Body of pancreas (tissue), 4 donors: ENCODE measurements around the gene SUPT3H. TPM values are rescaled to one million over a fixed set of nuclear protein-coding genes. Genes with fewer than 3 reads are reported as not detected.

Experiments used
- ATAC-seq: fragments of 150-250 bp; one replicate; pipeline ENCODE4 v1.9.1; 2016
- DNase-seq, 4 donors: peaks; one replicate each; pipeline ENCODE4 v3.0.0-alpha.2; 2019
- H3K27ac ChIP-seq, 4 donors: fragments of 200-600 bp; sonication (generic); 1 replicate in 3 of 4; 2 replicates in 1 of 4; pipeline versions ENCODE4 v1.5.1 to v1.6.1; 2016 to 2019; ENCODE audit warnings: mild to moderate bottlenecking in 1 of 4, mixed read lengths in 1 of 4, moderate library complexity in 1 of 4
- H3K27me3 ChIP-seq, 2 donors: fragments of 200-600 bp; sonication (generic); one replicate each; pipeline ENCODE4 v1.6.0; 2016; ENCODE audit warnings: mild to moderate bottlenecking in 1 of 2
- H3K36me3 ChIP-seq, 2 donors: fragments of 200-600 bp; sonication (generic); replicated peaks in 1 of 2; 2 replicates each; pipeline ENCODE4 v1.5.1; 2016; ENCODE audit warnings: low read depth in 2 of 2; ENCODE audit not compliant: insufficient read depth in 1 of 2
- H3K4me1 ChIP-seq: fragments of 200-600 bp; sonication (generic); one replicate; pipeline ENCODE4 v1.6.0; 2016
- H3K4me3 ChIP-seq, 2 donors: fragments of 200-600 bp; sonication (generic); 1 replicate in 1 of 2; 2 replicates in 1 of 2; pipeline ENCODE4 v1.5.1; 2016 to 2019
- H3K9me3 ChIP-seq, 3 donors: fragments of 200-600 bp; sonication (generic); 1 replicate in 2 of 3; 2 replicates in 1 of 3; pipeline ENCODE4 v1.5.1; 2016
- POLR2A ChIP-seq, 3 donors: fragments of 450-650 bp; IDR thresholded peaks; one replicate each; pipeline ENCODE4 v1.6.1; 2016; ENCODE audit warnings: antibody characterized with exemption in 3 of 3, mild to moderate bottlenecking in 2 of 3
- WGBS, 2 donors: methylation state at CpG; one replicate each; pipeline ENCODE4 v1.1.5; 2017; 5-methylcytosine and 5-hydroxymethylcytosine counted together
- intact Hi-C: fragments of 100-400 bp; cut with DNase I; formaldehyde crosslinking; loops from one replicate; pipeline ENCODE4 v1.15.1; 2023
- total RNA-seq, 2 donors: library from RNA; depleted of rRNA; stranded (reverse); fragments of >200 nt; gene quantifications; one replicate each; pipeline ENCODE4 v1.1.0, GENCODE V29; 2016
- TF ChIP-seq, protein P1 (sequence below), 7 experiments: fragments of 450-650 bp in 4 of 7; fragments of 200-600 bp in 3 of 7; sonication (generic) in 3 of 7; IDR thresholded peaks; one replicate each; pipeline ENCODE4 v1.5.1; 2016 to 2019; ENCODE audit warnings: antibody characterized with exemption in 7 of 7

Gene SUPT3H
- total RNA-seq, 2 donors from 2014 or later = 4.9 to 6.7 TPM

DNA sequence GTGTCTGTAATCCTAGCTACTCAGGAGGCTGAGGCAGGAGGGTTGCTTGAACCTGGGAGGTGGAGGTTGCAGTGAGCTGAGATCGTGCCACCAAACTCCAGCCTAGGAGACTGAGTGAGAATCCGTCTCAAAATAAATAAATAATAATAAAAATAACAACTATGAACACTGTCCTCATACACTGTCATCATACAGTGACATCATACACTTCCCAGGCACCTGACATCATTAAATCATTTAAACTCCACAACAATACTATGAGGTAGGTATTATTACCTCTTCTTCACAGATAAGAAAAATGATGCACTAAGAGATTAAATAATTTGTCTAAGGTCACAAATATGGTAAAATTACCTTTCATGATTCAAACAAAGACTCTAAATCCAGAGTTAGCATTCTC is 250.5 kb downstream of the SUPT3H start:
- H3K4me3 ChIP-seq = no peak overlapping the region
- DNase-seq = no peak
- H3K27ac ChIP-seq = no peak overlapping the region
- 87 to 96% methylated on average over 2 of the region's 2 CpGs for WGBS, 2 donors
- intact Hi-C loops = no loop called here
- no peak for ATAC-seq
- H3K4me1 ChIP-seq = no peaks in the 10 kb centered on the region
- H3K9me3 ChIP-seq = no peaks in the 10 kb centered on the region
- no peaks in the 10 kb centered on the region for H3K27me3 ChIP-seq
- H3K36me3 ChIP-seq = no peaks in the 10 kb centered on the region
- no peak for TF ChIP-seq POLR2A (IDR thresholded peaks at IDR 0.05)
- TF ChIP-seq, protein P1, sequence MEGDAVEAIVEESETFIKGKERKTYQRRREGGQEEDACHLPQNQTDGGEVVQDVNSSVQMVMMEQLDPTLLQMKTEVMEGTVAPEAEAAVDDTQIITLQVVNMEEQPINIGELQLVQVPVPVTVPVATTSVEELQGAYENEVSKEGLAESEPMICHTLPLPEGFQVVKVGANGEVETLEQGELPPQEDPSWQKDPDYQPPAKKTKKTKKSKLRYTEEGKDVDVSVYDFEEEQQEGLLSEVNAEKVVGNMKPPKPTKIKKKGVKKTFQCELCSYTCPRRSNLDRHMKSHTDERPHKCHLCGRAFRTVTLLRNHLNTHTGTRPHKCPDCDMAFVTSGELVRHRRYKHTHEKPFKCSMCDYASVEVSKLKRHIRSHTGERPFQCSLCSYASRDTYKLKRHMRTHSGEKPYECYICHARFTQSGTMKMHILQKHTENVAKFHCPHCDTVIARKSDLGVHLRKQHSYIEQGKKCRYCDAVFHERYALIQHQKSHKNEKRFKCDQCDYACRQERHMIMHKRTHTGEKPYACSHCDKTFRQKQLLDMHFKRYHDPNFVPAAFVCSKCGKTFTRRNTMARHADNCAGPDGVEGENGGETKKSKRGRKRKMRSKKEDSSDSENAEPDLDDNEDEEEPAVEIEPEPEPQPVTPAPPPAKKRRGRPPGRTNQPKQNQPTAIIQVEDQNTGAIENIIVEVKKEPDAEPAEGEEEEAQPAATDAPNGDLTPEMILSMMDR (IDR thresholded peaks at IDR 0.05) = no peak

- no peaks in the 10 kb centered on the region for H3K27me3 ChIP-seq
Measured at GRCh38 chr6:45126033-45126432, 251.7 kb downstream of the SUPT3H start.

DNA sequence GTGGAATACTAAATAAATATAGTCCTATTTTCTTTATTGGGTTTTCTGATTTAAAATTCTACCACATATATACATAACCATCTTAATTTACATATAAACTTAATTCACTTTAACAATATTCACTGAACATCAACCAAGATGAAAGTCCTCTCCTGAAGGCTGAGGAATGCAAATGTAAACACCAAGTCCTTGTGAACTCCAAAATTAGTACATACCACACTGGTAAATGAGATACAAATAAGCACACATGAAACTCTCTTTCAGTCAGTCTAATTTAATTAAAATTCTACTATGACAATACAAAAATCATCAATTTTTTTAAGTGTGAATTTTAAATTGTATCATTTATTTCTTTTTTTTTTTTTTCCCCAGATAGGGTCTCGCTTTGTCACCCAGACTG is 254.7 kb downstream of the SUPT3H start:
- H3K4me1 ChIP-seq = no peaks in the 10 kb centered on the region
- WGBS, 2 donors = 88 to 100% methylated on average over 1 of the region's 1 CpG
- no peak for DNase-seq
- no peaks in the 10 kb centered on the region for H3K36me3 ChIP-seq
- no peak overlapping the region for H3K4me3 ChIP-seq
- no peak overlapping the region for H3K27ac ChIP-seq
- H3K9me3 ChIP-seq = no peaks in the 10 kb centered on the region
- intact Hi-C loops = no loop called here
- H3K27me3 ChIP-seq = no peaks in the 10 kb centered on the region
- no peak for ATAC-seq
- TF ChIP-seq POLR2A (IDR thresholded peaks at IDR 0.05) = no peak
- TF ChIP-seq, protein P1 (IDR thresholded peaks at IDR 0.05) = no peak

More at GRCh38 chr6:45126033-45126432, 251.7 kb downstream of the SUPT3H start:
- intact Hi-C loops = no loop called here
- DNase-seq (no peak), ATAC-seq (no peak)
- Histone ChIP-seq H3K4me3 (no peak overlapping the region), H3K27ac (no peak overlapping the region), H3K4me1 (no peaks in the 10 kb centered on the region), H3K36me3 (no peaks in the 10 kb centered on the region), H3K9me3 (no peaks in the 10 kb centered on the region)
- TF ChIP-seq, protein P1 (IDR thresholded peaks at IDR 0.05) = no peak
- TF ChIP-seq POLR2A (IDR thresholded peaks at IDR 0.05) = no peak

- WGBS, 2 donors = 38 to 70% methylated on average over 1 of the region's 1 CpG
- intact Hi-C loops = no loop called here
- Histone ChIP-seq H3K9me3 (no peaks in the 10 kb centered on the region), H3K4me1 (no peaks in the 10 kb centered on the region), H3K4me3 (no peak overlapping the region), H3K27me3 (no peaks in the 10 kb centered on the region), H3K27ac (no peak overlapping the region), H3K36me3 (no peaks in the 10 kb centered on the region)
- ATAC-seq (no peak), DNase-seq (no peak)
- TF ChIP-seq, protein P1 (IDR thresholded peaks at IDR 0.05) = no peak
- no peak for TF ChIP-seq POLR2A (IDR thresholded peaks at IDR 0.05)
Measured at GRCh38 chr6:45118754-45119153, 259.0 kb downstream of the SUPT3H start.

DNA sequence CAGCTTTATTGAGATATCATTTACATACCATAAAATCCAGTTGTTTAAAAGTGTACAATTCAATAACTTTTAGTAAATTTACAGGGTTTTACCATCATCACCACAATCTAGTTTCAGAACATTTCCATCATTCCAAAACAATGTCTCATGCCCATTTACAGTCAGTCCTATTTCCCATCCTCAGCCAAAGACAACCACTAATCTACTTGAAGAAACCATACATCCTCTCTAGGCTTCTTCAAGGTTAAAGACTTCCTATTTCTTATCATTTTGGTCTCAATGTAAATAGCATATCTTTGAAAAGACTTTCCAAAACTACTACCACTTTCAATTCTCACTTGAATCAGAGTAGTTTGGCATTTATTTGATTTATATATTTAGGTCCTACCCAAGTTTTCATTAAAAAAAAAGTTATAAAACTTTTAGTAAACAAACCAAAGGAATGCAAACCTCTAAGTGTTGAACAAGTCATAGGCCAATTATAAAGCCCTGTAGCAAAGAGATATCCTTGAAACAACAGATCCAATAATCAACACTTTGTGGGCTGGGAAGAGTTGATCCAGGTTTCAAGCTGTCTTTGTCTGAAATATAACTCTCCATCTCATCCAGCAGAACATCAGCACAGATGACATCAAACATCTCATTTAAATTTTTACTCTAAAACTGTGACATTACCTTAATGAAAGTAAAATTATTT is 260.9 kb downstream of the SUPT3H start:
- no peaks in the 10 kb centered on the region for H3K27me3 ChIP-seq
- no peaks in the 10 kb centered on the region for H3K9me3 ChIP-seq
- no peak overlapping the region for H3K4me3 ChIP-seq
- H3K4me1 ChIP-seq = no peaks in the 10 kb centered on the region
- H3K27ac ChIP-seq = no peak overlapping the region
- no peak for DNase-seq
- intact Hi-C loops = no loop called here
- no peak for ATAC-seq
- TF ChIP-seq, protein P1 (IDR thresholded peaks at IDR 0.05) = no peak
- TF ChIP-seq POLR2A (IDR thresholded peaks at IDR 0.05) = no peak
- no peaks in the 10 kb centered on the region for H3K36me3 ChIP-seq
